DOHH2 (cell line): Measurements from ENCODE around the gene KHDC1.

Source experiments
- H3F3A ChIP-seq: fragments of 200-600 bp; sonication (generic), shearing (Covaris generic); 2 replicates; pipeline ENCODE4 v1.6.0; 2016; ENCODE audit warnings: antibody characterized with exemption, mild to moderate bottlenecking; ENCODE audit not compliant: control insufficient read depth, insufficient read depth
- H3K27ac ChIP-seq: fragments of 200-600 bp; sonication (generic); 2 replicates; pipeline ENCODE4 v1.5.1; 2014; ENCODE audit warnings: low read depth, mild to moderate bottlenecking, low read length, moderate library complexity
- H3K27me3 ChIP-seq: fragments of 200-600 bp; sonication (generic); 2 replicates; pipeline ENCODE4 v1.6.1; 2014; ENCODE audit warnings: mild to moderate bottlenecking, low read length, mixed read lengths; ENCODE audit not compliant: control insufficient read depth
- H3K36me3 ChIP-seq: fragments of 200-600 bp; sonication (generic); 2 replicates; pipeline ENCODE4 v1.6.1; 2014; ENCODE audit warnings: mild to moderate bottlenecking, low read length, moderate library complexity, mixed read lengths; ENCODE audit not compliant: control insufficient read depth
- H3K4me1 ChIP-seq: fragments of 200-600 bp; sonication (generic); 2 replicates; pipeline ENCODE4 v1.6.1; 2014; ENCODE audit warnings: mild to moderate bottlenecking, low read length, mixed read lengths; ENCODE audit not compliant: control insufficient read depth
- H3K4me2 ChIP-seq: fragments of 200-600 bp; sonication (generic); 2 replicates; pipeline ENCODE4 v1.6.0; 2014; ENCODE audit warnings: mild to moderate bottlenecking, low read length, moderate library complexity
- H3K4me3 ChIP-seq: fragments of 200-600 bp; sonication (generic); 2 replicates; pipeline ENCODE4 v1.5.1; 2014; ENCODE audit warnings: mild to moderate bottlenecking, low read length, mixed read lengths
- H3K79me2 ChIP-seq: fragments of 200-600 bp; sonication (generic); 2 replicates; pipeline ENCODE4 v1.6.1; 2014; ENCODE audit warnings: mild to moderate bottlenecking, low read length, mixed read lengths; ENCODE audit not compliant: control insufficient read depth
- H3K9me2 ChIP-seq: fragments of 200-600 bp; sonication (generic); replicated peaks from 2 replicates; pipeline ENCODE4 v1.6.1; 2014; ENCODE audit warnings: mild to moderate bottlenecking, low read length, mixed read lengths; ENCODE audit not compliant: control insufficient read depth
- H3K9me3 ChIP-seq: fragments of 200-600 bp; sonication (generic); 2 replicates; pipeline ENCODE4 v1.6.1; 2014; ENCODE audit warnings: antibody characterized with exemption, low read length, mixed read lengths; ENCODE audit not compliant: control insufficient read depth, insufficient read depth
- H4K20me1 ChIP-seq: fragments of 200-600 bp; sonication (generic); 2 replicates; pipeline ENCODE4 v1.6.0; 2014; ENCODE audit warnings: low read depth, mild to moderate bottlenecking, antibody characterized with exemption, low read length, moderate library complexity; ENCODE audit not compliant: control insufficient read depth, insufficient read depth
- EZH2phosphoT487 ChIP-seq: fragments of 200-600 bp; sonication (generic); IDR thresholded peaks from 2 replicates; pipeline ENCODE4 v1.6.1; 2017; ENCODE audit warnings: borderline replicate concordance, mild to moderate bottlenecking, antibody characterized with exemption, low read length, moderate library complexity, mixed read lengths
- TF ChIP-seq, protein P1 (sequence below): fragments of 200-600 bp; sonication (generic); IDR thresholded peaks from one replicate; pipeline ENCODE4 v1.5.1; 2014; ENCODE audit warnings: antibody characterized with exemption, mild to moderate bottlenecking, low read depth, low read length; ENCODE audit not compliant: poor library complexity, severe bottlenecking

The KHDC1 gene

GRCh38 chr6:73209117-73209516 is 53.9 kb downstream of the KHDC1 start:
- H3K4me1 ChIP-seq, result no peaks in the 10 kb centered on the region
- H3K27me3 ChIP-seq, result peaks cover 2% of the 10 kb centered on the region; the same call in 1 of the 2 replicates
- no peaks in the 10 kb centered on the region for H3K9me3 ChIP-seq
- no peak overlapping the region for H3K27ac ChIP-seq
- H3K4me2 ChIP-seq, result no peak overlapping the region
- H3K4me3 ChIP-seq, result no peak overlapping the region
- H4K20me1 ChIP-seq, result no peaks in the 10 kb centered on the region
- H3K79me2 ChIP-seq, result no peaks in the 10 kb centered on the region
- no peaks in the 10 kb centered on the region for H3K36me3 ChIP-seq
- no peaks in the 10 kb centered on the region for H3F3A ChIP-seq
- no peaks in the 10 kb centered on the region for H3K9me2 ChIP-seq
- TF ChIP-seq, protein P1, sequence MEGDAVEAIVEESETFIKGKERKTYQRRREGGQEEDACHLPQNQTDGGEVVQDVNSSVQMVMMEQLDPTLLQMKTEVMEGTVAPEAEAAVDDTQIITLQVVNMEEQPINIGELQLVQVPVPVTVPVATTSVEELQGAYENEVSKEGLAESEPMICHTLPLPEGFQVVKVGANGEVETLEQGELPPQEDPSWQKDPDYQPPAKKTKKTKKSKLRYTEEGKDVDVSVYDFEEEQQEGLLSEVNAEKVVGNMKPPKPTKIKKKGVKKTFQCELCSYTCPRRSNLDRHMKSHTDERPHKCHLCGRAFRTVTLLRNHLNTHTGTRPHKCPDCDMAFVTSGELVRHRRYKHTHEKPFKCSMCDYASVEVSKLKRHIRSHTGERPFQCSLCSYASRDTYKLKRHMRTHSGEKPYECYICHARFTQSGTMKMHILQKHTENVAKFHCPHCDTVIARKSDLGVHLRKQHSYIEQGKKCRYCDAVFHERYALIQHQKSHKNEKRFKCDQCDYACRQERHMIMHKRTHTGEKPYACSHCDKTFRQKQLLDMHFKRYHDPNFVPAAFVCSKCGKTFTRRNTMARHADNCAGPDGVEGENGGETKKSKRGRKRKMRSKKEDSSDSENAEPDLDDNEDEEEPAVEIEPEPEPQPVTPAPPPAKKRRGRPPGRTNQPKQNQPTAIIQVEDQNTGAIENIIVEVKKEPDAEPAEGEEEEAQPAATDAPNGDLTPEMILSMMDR, result no peak
- no peak for TF ChIP-seq EZH2phosphoT487

- Histone ChIP-seq H3K36me3 (no peaks in the 10 kb centered on the region), H3K79me2 (no peaks in the 10 kb centered on the region), H3K9me2 (no peaks in the 10 kb centered on the region), H3K4me3 (no peak overlapping the region), H3K4me1 (no peaks in the 10 kb centered on the region), H3K27me3 (peaks cover 2% of the 10 kb centered on the region; the same call in 1 of the 2 replicates), H3K4me2 (no peak overlapping the region), H4K20me1 (no peaks in the 10 kb centered on the region), H3F3A (no peaks in the 10 kb centered on the region), H3K9me3 (no peaks in the 10 kb centered on the region), H3K27ac (no peak overlapping the region)
- TF ChIP-seq, protein P1, result no peak
- no peak for TF ChIP-seq EZH2phosphoT487
Measured at GRCh38 chr6:73207221-73207837, 55.7 kb downstream of the KHDC1 start.

GRCh38 chr6:73204252-73204651 is 58.7 kb downstream of the KHDC1 start:
- no peaks in the 10 kb centered on the region for H3K36me3 ChIP-seq

More at GRCh38 chr6:73204252-73204651, 58.7 kb downstream of the KHDC1 start:
- Histone ChIP-seq H3K27ac (no peak overlapping the region), H3K79me2 (no peaks in the 10 kb centered on the region), H3F3A (no peaks in the 10 kb centered on the region), H3K4me1 (no peaks in the 10 kb centered on the region), H4K20me1 (no peaks in the 10 kb centered on the region), H3K27me3 (peaks cover 2% of the 10 kb centered on the region; the same call in 1 of the 2 replicates), H3K9me3 (no peaks in the 10 kb centered on the region), H3K4me2 (no peak overlapping the region), H3K9me2 (no peaks in the 10 kb centered on the region), H3K4me3 (no peak overlapping the region)
- no peak for TF ChIP-seq EZH2phosphoT487
- TF ChIP-seq, protein P1, result no peak
